Measurements from ENCODE around the gene BGLAP.
"Not testable (repeated sequence)": the region's sequence is repeated elsewhere in the genome, so short reads cannot be mapped to it uniquely, and the experiment has no call there.

BGLAP gene

DNA sequence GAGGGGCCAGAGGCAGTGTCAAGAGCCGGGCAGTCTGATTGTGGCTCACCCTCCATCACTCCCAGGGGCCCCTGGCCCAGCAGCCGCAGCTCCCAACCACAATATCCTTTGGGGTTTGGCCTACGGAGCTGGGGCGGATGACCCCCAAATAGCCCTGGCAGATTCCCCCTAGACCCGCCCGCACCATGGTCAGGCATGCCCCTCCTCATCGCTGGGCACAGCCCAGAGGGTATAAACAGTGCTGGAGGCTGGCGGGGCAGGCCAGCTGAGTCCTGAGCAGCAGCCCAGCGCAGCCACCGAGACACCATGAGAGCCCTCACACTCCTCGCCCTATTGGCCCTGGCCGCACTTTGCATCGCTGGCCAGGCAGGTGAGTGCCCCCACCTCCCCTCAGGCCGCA is at the start of gene BGLAP:
Gene BGLAP (plus strand): TSS at position 259 of the 400 bp plus-strand sequence. CDS start 48 bp downstream, at position 307.
- DNase-seq: no peak

- no peak for DNase-seq
Measured at GRCh38 chr1:156193208-156193487, 48.8 kb upstream of the BGLAP start.

DNA sequence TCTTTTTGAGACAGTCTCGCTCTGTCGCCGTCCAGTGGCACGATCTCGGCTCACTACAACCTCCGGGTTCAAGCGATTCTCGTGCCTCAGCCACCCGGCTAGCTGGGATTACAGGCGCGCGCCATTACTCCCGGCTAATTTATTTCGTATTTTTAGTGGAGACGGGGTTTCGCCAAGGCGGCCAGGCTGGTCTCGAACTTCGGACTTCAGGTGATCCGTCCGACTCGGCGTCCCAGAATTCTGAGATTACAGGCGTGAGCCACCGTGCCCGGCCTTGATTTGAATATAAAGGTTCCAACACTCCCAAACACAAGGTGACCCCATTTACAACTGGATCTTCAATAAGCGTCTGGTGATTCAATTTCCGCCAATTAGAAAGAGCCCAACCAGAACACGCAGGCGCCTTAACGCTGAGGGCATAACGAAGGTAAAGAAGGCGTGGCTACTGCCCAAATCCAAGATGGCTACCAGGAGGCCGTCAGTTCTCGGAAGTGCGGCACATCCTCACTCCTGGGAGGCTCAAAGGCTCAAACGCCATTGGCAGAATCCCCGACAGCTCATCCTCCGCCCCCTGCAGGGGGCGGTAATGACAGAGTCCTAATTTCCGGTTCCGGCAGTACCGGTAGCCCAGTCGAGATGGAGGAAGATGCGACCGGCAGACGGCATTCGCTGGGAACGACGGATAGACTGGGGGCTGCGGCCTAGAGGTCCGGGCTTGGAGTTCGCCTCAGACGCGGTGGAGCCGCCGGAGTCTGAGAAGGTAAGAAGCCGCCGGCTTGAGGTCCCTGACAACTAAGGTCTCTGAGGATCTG is 48.3 kb upstream of the BGLAP start, which contains the start of gene SLC25A44:
Gene SLC25A44 (plus strand): TSS at position 617 of the 812 bp plus-strand sequence. CDS start 5,744 bp downstream, outside the sequence.
- DNase-seq: peak; percentile 98

DNA sequence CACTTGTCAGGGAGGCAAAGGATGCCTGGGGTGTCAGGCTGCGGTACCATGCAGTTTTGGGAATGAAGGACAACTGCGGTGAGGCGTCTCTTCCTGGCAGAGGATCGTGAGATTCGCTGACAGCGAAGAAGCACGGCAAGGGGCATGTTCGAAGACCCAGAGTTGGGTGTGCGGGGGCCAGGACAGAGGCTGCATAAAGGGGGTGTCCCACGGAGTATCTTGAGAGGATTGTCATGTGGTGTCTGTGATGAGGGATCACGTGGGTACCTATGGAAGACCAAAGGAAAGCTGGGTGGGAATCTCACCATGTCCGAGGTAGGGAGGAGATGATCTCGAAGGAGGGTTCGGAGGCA is 47.7 kb upstream of the BGLAP start:
- DNase-seq: no peak

DNA sequence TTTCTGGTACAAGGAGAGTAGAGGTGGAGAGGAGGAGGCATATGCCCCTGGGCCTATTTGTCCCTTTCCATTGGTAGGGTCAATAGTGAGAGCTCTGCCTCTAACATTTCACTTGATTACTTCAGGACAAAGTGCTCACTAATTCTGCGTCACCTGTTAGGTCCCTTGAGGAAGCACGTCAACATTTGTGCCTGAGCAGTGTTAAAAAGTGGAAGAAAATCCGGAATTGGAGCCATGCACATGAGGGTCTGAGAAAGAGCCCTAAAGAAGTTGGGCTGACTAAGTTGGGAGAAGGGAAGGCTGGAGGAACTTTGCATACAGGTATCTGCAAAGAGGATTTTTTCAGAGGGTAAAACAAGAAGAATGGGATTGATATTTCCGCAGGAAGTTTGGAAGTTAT is 46.1 kb upstream of the BGLAP start:
- no peak for DNase-seq

DNA sequence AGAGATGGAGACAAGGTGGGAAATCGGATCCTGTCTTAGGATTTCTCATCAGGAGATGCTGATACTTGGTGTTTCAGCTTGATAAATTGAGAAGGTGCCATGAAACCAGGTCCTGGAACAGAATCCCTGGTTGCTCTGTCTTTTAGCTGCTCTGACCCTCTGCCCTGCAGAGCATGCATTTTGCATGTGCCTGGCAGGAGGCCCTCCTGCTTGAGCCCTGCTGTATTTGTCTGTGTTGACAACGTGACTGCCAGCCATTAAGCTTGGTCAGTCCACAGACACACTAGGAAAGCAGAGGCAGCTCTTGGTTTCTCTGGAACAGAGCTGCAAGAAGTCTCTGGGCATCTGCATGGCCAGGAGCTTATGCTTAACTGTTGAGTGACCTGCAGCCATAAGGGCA is 45.5 kb upstream of the BGLAP start:
- no peak for DNase-seq

GRCh38 chr1:156198831-156199349 is 43.1 kb upstream of the BGLAP start:
- DNase-seq: no peak

DNA sequence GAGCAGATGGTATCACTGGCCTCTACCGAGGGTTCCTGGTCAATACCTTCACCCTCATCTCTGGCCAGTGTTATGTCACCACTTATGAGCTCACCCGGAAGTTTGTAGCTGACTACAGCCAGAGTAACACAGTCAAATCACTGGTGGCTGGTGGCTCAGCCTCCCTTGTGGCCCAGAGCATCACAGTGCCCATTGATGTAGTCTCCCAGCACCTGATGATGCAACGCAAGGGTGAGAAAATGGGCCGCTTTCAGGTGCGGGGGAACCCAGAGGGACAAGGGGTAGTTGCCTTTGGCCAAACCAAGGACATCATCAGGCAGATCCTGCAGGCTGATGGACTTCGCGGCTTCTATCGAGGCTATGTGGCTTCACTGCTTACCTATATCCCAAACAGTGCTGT is 41.9 kb upstream of the BGLAP start:
- no peak for DNase-seq

GRCh38 chr1:156203331-156203730 is 38.7 kb upstream of the BGLAP start:
- no peak for DNase-seq

GRCh38 chr1:156204686-156205085 is 37.3 kb upstream of the BGLAP start:
- DNase-seq: no peak

GRCh38 chr1:156211243-156211642 is 30.7 kb upstream of the BGLAP start:
- DNase-seq: no peak

GRCh38 chr1:156212130-156212529 is 29.9 kb upstream of the BGLAP start:
- no peak for DNase-seq

GRCh38 chr1:156212833-156213643 is 28.9 kb upstream of the BGLAP start, which contains the start of gene PMF1:
PMF1 (plus strand) TSS chr1:156213007; CDS start chr1:156213016, 9 bp downstream.
- DNase-seq: peak; percentile 98

GRCh38 chr1:156213644-156213966 is 28.4 kb upstream of the BGLAP start:
- DNase-seq: no peak

DNA sequence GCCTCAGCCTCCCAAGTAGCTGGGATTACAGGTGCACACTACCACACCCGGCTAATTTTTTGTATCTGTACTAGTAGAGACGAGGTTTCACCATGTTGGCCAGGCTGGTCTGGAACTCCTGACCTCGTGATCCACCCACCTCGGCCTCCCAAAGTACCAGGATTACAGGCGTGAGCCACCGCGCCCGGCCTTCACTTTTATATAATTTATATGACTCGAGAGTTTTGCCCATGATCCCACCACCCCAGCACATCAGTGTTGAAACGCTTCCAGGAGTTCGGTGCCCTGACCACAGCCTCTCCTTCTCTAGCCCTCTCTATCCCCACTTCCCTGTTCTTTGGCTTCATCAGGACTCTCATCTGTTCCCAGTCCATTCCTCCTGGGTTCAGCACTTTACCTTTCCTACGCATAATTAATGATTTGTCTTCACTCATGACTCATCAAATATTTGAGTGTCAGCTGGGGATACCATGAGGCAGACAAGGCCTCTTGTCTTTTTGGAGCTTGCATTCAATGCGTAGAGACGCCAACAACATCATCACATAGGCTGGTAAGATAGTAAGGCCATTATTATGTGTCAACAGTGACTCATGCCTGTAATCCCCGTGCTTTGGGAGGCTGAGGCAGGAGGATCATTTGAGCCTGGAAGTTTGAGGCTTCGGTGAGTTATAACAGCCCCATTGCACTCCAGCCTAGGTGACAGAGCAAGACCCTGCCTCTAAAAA is 27.8 kb upstream of the BGLAP start:
- DNase-seq: no peak

DNA sequence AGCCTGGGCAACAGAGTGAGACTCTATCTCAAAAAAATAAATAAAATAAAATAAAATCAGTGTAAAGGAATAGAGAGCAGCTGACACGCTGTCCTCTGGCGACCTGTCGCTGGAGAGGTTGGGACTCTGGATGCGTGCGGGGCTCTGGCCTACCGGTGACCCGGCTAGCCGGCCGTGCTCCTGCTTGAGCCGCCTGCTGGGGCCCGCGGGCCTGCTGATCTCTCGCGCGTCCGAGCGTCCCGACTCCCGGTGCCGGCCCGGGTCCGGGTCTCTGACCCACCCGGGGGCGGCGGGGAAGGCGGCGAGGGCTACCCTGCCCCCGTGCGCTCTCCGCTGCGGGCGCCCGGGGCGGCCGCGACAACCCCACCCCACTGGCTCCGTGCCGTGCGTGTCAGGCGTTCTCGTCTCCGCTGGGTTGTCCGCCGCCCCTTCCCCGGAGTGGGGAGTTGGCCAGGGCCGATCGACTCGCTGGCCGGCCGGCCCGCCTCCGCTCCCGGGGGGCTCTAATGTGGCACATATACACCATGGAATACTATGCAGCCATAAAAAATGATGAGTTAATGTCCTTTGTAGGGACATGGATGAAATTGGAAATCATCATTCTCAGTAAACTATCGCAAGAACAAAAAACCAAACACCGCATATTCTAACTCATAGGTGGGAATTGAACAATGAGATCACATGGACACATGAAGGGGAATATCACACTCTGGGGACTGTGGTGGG is 25.5 kb upstream of the BGLAP start:
- DNase-seq: not testable (repeated sequence)

GRCh38 chr1:156217871-156218270 is 24.1 kb upstream of the BGLAP start:
- no peak for DNase-seq

GRCh38 chr1:156220226-156220625 is 21.8 kb upstream of the BGLAP start:
- DNase-seq: no peak

DNA sequence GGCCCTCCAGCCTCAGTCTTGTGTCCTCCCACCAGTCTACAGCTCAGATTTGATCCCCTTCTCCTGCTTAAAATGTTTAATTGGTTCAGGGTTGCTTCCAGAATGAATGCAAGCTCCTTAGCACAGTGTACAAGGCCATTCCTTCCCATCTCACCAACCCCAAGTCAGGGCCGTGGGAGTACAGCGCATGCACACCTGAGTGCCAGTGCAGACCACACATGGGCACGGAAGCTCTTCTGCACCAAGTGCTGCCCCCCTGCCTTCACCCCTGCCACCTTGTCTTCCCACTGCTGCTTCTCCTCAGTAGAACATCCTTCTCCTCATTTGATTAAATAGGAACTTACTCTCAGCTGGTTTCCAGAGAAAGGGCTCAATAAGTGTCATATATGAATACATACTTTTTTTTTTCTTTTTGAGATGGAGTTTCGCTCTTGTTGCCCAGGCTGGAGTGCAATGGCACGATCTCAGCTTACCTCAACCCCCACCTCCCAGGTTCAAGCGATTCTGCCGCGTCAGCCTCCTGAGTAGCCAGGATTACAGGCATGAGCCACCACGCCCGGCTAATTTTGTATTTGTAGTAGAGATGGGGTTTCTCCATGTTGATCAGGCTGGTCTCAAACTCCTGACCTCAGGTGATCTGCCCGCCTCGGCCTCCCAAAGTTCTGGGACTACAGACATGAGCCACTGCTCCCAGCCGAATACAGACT is 19.8 kb upstream of the BGLAP start:
- DNase-seq: no peak

- DNase-seq: no peak
Measured at GRCh38 chr1:156225677-156226014, 16.3 kb upstream of the BGLAP start.

DNA sequence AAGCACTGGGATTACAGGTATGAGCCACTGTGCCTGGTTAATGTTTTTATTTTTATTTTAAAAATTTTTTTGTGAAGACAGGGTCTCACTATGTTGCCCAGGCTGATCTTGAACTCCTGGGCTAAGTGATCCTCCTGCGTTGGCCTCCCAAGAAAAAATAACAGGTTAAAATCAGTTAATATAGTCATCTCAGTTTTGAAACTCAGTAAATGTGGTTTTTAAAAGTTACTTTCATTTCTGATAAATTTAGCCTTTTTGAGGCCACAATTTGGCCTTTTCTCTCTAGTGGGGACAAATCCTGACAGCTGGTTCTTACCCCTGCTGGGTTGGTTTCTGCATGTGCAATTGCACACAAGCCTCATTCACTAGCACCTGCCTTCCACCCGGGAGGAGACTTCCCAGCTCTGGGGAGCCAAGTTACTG is 15.9 kb upstream of the BGLAP start:
- DNase-seq: no peak

DNA sequence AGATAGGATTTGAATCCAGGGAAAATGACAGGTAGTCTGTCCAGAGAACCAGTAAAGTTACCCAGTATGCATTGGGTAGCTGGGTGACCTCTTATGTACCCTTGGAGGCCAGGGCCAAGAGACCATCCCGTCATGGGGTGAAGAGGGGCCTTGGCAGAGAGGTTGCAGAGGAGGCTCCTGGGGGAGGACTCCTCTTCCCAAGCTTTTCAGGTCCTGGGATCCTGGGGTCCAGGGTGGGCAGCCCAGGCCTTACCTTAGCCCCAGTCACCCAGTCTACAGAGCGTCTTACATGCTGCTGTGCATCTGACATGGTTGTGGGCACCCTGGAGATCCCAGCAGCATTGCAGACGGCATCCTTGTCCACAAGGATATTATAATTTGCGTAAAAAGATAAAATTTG is 15.2 kb upstream of the BGLAP start:
- DNase-seq: no peak

All from left hindlimb (tissue), 1 donor.